ENCODE data around the gene ABCC9. TPM values are rescaled to one million over a fixed set of nuclear protein-coding genes. Genes with fewer than 3 reads are reported as not detected.

ABCC9 gene
- total RNA-seq, 1 experiment from 2014 or later: 0.03 TPM

DNA sequence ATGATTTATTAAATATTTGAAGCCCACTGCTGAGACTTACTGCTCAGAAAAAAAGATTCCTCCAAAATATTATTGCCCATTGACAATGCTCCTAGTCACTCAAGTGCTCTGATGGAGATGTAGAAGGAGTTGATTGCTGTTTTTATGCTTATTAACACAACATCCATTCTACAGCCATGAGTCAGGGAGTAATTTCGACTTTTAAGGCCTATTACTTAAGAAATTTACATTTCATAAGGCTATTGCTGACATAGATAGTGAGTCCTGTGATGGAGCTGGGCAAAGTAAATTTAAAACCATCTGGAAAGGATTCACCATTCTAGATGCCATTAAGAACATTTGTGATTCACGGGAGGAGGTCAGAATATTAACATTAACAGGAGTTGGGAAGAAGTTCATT, 171.9 kb downstream of the ABCC9 start:
- TF ChIP-seq, protein P1, sequence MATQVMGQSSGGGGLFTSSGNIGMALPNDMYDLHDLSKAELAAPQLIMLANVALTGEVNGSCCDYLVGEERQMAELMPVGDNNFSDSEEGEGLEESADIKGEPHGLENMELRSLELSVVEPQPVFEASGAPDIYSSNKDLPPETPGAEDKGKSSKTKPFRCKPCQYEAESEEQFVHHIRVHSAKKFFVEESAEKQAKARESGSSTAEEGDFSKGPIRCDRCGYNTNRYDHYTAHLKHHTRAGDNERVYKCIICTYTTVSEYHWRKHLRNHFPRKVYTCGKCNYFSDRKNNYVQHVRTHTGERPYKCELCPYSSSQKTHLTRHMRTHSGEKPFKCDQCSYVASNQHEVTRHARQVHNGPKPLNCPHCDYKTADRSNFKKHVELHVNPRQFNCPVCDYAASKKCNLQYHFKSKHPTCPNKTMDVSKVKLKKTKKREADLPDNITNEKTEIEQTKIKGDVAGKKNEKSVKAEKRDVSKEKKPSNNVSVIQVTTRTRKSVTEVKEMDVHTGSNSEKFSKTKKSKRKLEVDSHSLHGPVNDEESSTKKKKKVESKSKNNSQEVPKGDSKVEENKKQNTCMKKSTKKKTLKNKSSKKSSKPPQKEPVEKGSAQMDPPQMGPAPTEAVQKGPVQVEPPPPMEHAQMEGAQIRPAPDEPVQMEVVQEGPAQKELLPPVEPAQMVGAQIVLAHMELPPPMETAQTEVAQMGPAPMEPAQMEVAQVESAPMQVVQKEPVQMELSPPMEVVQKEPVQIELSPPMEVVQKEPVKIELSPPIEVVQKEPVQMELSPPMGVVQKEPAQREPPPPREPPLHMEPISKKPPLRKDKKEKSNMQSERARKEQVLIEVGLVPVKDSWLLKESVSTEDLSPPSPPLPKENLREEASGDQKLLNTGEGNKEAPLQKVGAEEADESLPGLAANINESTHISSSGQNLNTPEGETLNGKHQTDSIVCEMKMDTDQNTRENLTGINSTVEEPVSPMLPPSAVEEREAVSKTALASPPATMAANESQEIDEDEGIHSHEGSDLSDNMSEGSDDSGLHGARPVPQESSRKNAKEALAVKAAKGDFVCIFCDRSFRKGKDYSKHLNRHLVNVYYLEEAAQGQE (IDR thresholded peaks at IDR 0.05; ENCODE audit: insufficient read depth in 1 of 2, low read depth in 2 of 2, low read length in 1 of 2): no peak
- TF ChIP-seq, protein P2, sequence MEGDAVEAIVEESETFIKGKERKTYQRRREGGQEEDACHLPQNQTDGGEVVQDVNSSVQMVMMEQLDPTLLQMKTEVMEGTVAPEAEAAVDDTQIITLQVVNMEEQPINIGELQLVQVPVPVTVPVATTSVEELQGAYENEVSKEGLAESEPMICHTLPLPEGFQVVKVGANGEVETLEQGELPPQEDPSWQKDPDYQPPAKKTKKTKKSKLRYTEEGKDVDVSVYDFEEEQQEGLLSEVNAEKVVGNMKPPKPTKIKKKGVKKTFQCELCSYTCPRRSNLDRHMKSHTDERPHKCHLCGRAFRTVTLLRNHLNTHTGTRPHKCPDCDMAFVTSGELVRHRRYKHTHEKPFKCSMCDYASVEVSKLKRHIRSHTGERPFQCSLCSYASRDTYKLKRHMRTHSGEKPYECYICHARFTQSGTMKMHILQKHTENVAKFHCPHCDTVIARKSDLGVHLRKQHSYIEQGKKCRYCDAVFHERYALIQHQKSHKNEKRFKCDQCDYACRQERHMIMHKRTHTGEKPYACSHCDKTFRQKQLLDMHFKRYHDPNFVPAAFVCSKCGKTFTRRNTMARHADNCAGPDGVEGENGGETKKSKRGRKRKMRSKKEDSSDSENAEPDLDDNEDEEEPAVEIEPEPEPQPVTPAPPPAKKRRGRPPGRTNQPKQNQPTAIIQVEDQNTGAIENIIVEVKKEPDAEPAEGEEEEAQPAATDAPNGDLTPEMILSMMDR (IDR thresholded peaks at IDR 0.05): no peak
- TF ChIP-seq POLR2AphosphoS5 (IDR thresholded peaks at IDR 0.05; ENCODE audit: low read depth, low read length) (no peak), TCF7L2 (IDR thresholded peaks at IDR 0.05; ENCODE audit: low read depth, low read length) (no peak), SIN3A (IDR thresholded peaks at IDR 0.05; ENCODE audit: borderline replicate concordance, insufficient read depth, low read depth, low read length) (no peak)
- no peak overlapping the region for H3K27ac ChIP-seq (ENCODE audit: low read length)
- peaks cover 3% of the 10 kb centered on the region; the same call in 1 of the 2 replicates for H3K27me3 ChIP-seq (ENCODE audit: control insufficient read depth, insufficient read depth, low read length)
- ATAC-seq: no peak
- no peak overlapping the region for H3K4me3 ChIP-seq (ENCODE audit: low read depth in 2 of 2, low read length in 2 of 2)
- no peak for DNase-seq (ENCODE audit: low read depth, low spot score)
- BruUV-seq (replicated peaks): no TSS peak
- no peaks in the 10 kb centered on the region for H3K4me1 ChIP-seq (ENCODE audit: control insufficient read depth, insufficient read depth, low read length)
- CTCF ChIA-PET: no interaction called here
- H3K36me3 ChIP-seq (ENCODE audit: control insufficient read depth, insufficient read depth, low read length): no peaks in the 10 kb centered on the region
- in situ Hi-C loops (cut with HindIII; ENCODE audit: low pct_unique_long_range_greater_than_20kb, low sequenced_read_pairs): no loop called here
- POLR2A ChIA-PET: no interaction called here
- intact Hi-C loops (cut with micrococcal nuclease; ENCODE audit: unreplicated experiment): no loop called here
- no peaks in the 10 kb centered on the region for H3K9me3 ChIP-seq (ENCODE audit: control insufficient read depth, insufficient read depth, low read depth, low read length)

DNA sequence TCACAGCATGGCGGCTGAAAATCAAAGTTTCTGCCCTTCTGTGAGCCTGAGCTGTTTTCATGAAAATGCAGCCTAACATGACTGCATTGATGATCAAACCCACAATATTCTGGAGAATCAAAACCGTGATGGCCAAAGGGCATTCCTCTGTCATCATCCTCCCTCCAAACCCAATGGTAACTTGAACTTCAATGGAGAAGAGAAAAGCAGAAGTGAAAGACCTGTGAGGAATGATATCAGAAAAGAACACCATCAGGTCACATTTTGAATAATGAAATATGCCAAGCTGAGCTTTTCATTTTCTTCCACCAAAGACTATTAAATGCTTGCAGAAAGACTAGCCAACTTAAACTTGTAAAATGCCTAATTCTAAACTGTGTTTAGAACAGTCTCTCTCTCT, 174.8 kb downstream of the ABCC9 start:
- DNase-seq (ENCODE audit: low read depth, low spot score) (no peak), ATAC-seq (no peak)
- no peaks in the 10 kb centered on the region; the same call in 1 of the 2 replicates for H3K27me3 ChIP-seq (ENCODE audit: control insufficient read depth, insufficient read depth, low read length)
- no peak overlapping the region for H3K4me3 ChIP-seq (ENCODE audit: low read depth in 2 of 2, low read length in 2 of 2)
- TF ChIP-seq, protein P2 (IDR thresholded peaks at IDR 0.05): no peak
- TF ChIP-seq, protein P1 (IDR thresholded peaks at IDR 0.05; ENCODE audit: insufficient read depth in 1 of 2, low read depth in 2 of 2, low read length in 1 of 2): no peak
- TF ChIP-seq TCF7L2 (IDR thresholded peaks at IDR 0.05; ENCODE audit: low read depth, low read length): no peak
- no peak for TF ChIP-seq POLR2AphosphoS5 (IDR thresholded peaks at IDR 0.05; ENCODE audit: low read depth, low read length)
- no peak for TF ChIP-seq SIN3A (IDR thresholded peaks at IDR 0.05; ENCODE audit: borderline replicate concordance, insufficient read depth, low read depth, low read length)
- no TSS peak for BruUV-seq (replicated peaks)
- ChIA-PET POLR2A (no interaction called here), CTCF (no interaction called here)
- in situ Hi-C loops (cut with HindIII; ENCODE audit: low pct_unique_long_range_greater_than_20kb, low sequenced_read_pairs) (no loop called here), intact Hi-C loops (cut with micrococcal nuclease; ENCODE audit: unreplicated experiment) (no loop called here)
- no peaks in the 10 kb centered on the region for H3K4me1 ChIP-seq (ENCODE audit: control insufficient read depth, insufficient read depth, low read length)
- H3K9me3 ChIP-seq (ENCODE audit: control insufficient read depth, insufficient read depth, low read depth, low read length): no peaks in the 10 kb centered on the region
- H3K36me3 ChIP-seq (ENCODE audit: control insufficient read depth, insufficient read depth, low read length): no peaks in the 10 kb centered on the region
- no peak overlapping the region for H3K27ac ChIP-seq (ENCODE audit: low read length)
